Measurements from ENCODE around the gene VSIG10.
"Not testable (repeated sequence)": the region's sequence is repeated elsewhere in the genome, so short reads cannot be mapped to it uniquely, and the experiment has no call there.

VSIG10 gene

GRCh38 chr12:118023301-118023860 is 80.4 kb downstream of the VSIG10 start:
- Histone ChIP-seq H3F3A (ENCODE audit: control insufficient read depth, insufficient read depth) (no peaks in the 10 kb centered on the region), H3K36me3 (ENCODE audit: control insufficient read depth, low read length) (peaks cover 88% of the 10 kb centered on the region)
- no peak for TF ChIP-seq EZH2phosphoT487 (IDR thresholded peaks at IDR 0.05; ENCODE audit: borderline replicate concordance, low read length)
- TF ChIP-seq, protein P1, sequence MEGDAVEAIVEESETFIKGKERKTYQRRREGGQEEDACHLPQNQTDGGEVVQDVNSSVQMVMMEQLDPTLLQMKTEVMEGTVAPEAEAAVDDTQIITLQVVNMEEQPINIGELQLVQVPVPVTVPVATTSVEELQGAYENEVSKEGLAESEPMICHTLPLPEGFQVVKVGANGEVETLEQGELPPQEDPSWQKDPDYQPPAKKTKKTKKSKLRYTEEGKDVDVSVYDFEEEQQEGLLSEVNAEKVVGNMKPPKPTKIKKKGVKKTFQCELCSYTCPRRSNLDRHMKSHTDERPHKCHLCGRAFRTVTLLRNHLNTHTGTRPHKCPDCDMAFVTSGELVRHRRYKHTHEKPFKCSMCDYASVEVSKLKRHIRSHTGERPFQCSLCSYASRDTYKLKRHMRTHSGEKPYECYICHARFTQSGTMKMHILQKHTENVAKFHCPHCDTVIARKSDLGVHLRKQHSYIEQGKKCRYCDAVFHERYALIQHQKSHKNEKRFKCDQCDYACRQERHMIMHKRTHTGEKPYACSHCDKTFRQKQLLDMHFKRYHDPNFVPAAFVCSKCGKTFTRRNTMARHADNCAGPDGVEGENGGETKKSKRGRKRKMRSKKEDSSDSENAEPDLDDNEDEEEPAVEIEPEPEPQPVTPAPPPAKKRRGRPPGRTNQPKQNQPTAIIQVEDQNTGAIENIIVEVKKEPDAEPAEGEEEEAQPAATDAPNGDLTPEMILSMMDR (IDR thresholded peaks at IDR 0.05; ENCODE audit: low read depth, low read length, poor library complexity, severe bottlenecking), result no peak

GRCh38 chr12:118022728-118023109 is 81.1 kb downstream of the VSIG10 start:
- Histone ChIP-seq H3K4me1 (ENCODE audit: control insufficient read depth, low read length) (peaks cover 16% of the 10 kb centered on the region), H3K9me2 (replicated peaks; ENCODE audit: control insufficient read depth, low read length) (no peaks in the 10 kb centered on the region), H3K27me3 (ENCODE audit: control insufficient read depth, low read length) (no peaks in the 10 kb centered on the region), H3F3A (ENCODE audit: control insufficient read depth, insufficient read depth) (no peaks in the 10 kb centered on the region), H3K79me2 (ENCODE audit: control insufficient read depth, low read length) (peaks cover 23% of the 10 kb centered on the region), H3K36me3 (ENCODE audit: control insufficient read depth, low read length) (peaks cover 89% of the 10 kb centered on the region), H3K4me3 (ENCODE audit: low read length) (no peak overlapping the region), H4K20me1 (ENCODE audit: control insufficient read depth, insufficient read depth, low read depth, low read length) (peaks cover 7% of the 10 kb centered on the region; the same call in 1 of the 2 replicates), H3K4me2 (ENCODE audit: low read length) (no peak overlapping the region), H3K27ac (ENCODE audit: low read depth, low read length) (no peak overlapping the region), H3K9me3 (ENCODE audit: control insufficient read depth, insufficient read depth, low read length) (no peaks in the 10 kb centered on the region)
- TF ChIP-seq, protein P1 (IDR thresholded peaks at IDR 0.05; ENCODE audit: low read depth, low read length, poor library complexity, severe bottlenecking), result no peak
- TF ChIP-seq EZH2phosphoT487 (IDR thresholded peaks at IDR 0.05; ENCODE audit: borderline replicate concordance, low read length), result no peak

More at GRCh38 chr12:118023301-118023860, 80.4 kb downstream of the VSIG10 start:
- Histone ChIP-seq H3K27ac (ENCODE audit: low read depth, low read length) (no peak overlapping the region), H3K79me2 (ENCODE audit: control insufficient read depth, low read length) (peaks cover 16% of the 10 kb centered on the region), H3K4me1 (ENCODE audit: control insufficient read depth, low read length) (peaks cover 10% of the 10 kb centered on the region), H3K9me2 (replicated peaks; ENCODE audit: control insufficient read depth, low read length) (no peaks in the 10 kb centered on the region), H3K4me2 (ENCODE audit: low read length) (no peak overlapping the region), H3K4me3 (ENCODE audit: low read length) (no peak overlapping the region), H4K20me1 (ENCODE audit: control insufficient read depth, insufficient read depth, low read depth, low read length) (no peaks in the 10 kb centered on the region; the same call in 1 of the 2 replicates), H3K9me3 (ENCODE audit: control insufficient read depth, insufficient read depth, low read length) (no peaks in the 10 kb centered on the region), H3K27me3 (ENCODE audit: control insufficient read depth, low read length) (no peaks in the 10 kb centered on the region)

- H3F3A ChIP-seq (ENCODE audit: control insufficient read depth, insufficient read depth); H3K4me3 ChIP-seq (ENCODE audit: low read length); H3K9me2 ChIP-seq (replicated peaks; ENCODE audit: control insufficient read depth, low read length); H3K9me3 ChIP-seq (ENCODE audit: control insufficient read depth, insufficient read depth, low read length); H3K27me3 ChIP-seq (ENCODE audit: control insufficient read depth, low read length); H3K27ac ChIP-seq (ENCODE audit: low read depth, low read length); H3K4me2 ChIP-seq (ENCODE audit: low read length); H4K20me1 ChIP-seq (ENCODE audit: control insufficient read depth, insufficient read depth, low read depth, low read length): not testable (repeated sequence)
- H3K79me2 ChIP-seq (ENCODE audit: control insufficient read depth, low read length), result peaks cover 28% of the 10 kb centered on the region
- peaks cover 92% of the 10 kb centered on the region for H3K36me3 ChIP-seq (ENCODE audit: control insufficient read depth, low read length)
- H3K4me1 ChIP-seq (ENCODE audit: control insufficient read depth, low read length), result peaks cover 19% of the 10 kb centered on the region
Measured at GRCh38 chr12:118022097-118022727, 81.6 kb downstream of the VSIG10 start.

- Histone ChIP-seq H3K27me3 (ENCODE audit: control insufficient read depth, low read length) (no peaks in the 10 kb centered on the region), H3F3A (ENCODE audit: control insufficient read depth, insufficient read depth) (no peaks in the 10 kb centered on the region), H3K4me3 (ENCODE audit: low read length) (no peak overlapping the region), H3K4me2 (ENCODE audit: low read length) (no peak overlapping the region), H3K79me2 (ENCODE audit: control insufficient read depth, low read length) (peaks cover 35% of the 10 kb centered on the region), H3K9me2 (replicated peaks; ENCODE audit: control insufficient read depth, low read length) (no peaks in the 10 kb centered on the region), H4K20me1 (ENCODE audit: control insufficient read depth, insufficient read depth, low read depth, low read length) (peaks cover 8% of the 10 kb centered on the region; the same call in 1 of the 2 replicates), H3K27ac (ENCODE audit: low read depth, low read length) (no peak overlapping the region), H3K4me1 (ENCODE audit: control insufficient read depth, low read length) (peaks cover 24% of the 10 kb centered on the region), H3K36me3 (ENCODE audit: control insufficient read depth, low read length) (peaks cover 77% of the 10 kb centered on the region), H3K9me3 (ENCODE audit: control insufficient read depth, insufficient read depth, low read length) (no peaks in the 10 kb centered on the region)
- no peak for TF ChIP-seq EZH2phosphoT487 (IDR thresholded peaks at IDR 0.05; ENCODE audit: borderline replicate concordance, low read length)
- TF ChIP-seq, protein P1 (IDR thresholded peaks at IDR 0.05; ENCODE audit: low read depth, low read length, poor library complexity, severe bottlenecking), result no peak
Measured at GRCh38 chr12:118020036-118020435, 83.8 kb downstream of the VSIG10 start.

All from DOHH2 (cell line).